Measurements from ENCODE around the gene HTR1B.

HTR1B gene

GRCh38 chr6:77455271-77455670 lies 8.0 kb downstream of the HTR1B start:
- DNase-seq (ENCODE audit: low spot score), result no peak

GRCh38 chr6:77454386-77454785 lies 8.9 kb downstream of the HTR1B start:
- no peak for DNase-seq (ENCODE audit: low spot score)

- DNase-seq (ENCODE audit: low spot score), result no peak
Measured at GRCh38 chr6:77451466-77451865, 11.8 kb downstream of the HTR1B start.

- no peak for DNase-seq (ENCODE audit: low spot score)
Measured at GRCh38 chr6:77450924-77451323, 12.4 kb downstream of the HTR1B start.

GRCh38 chr6:77448546-77448945 lies 14.7 kb downstream of the HTR1B start:
- no peak for DNase-seq (ENCODE audit: low spot score)

GRCh38 chr6:77447254-77447653 lies 16.0 kb downstream of the HTR1B start:
- no peak for DNase-seq (ENCODE audit: low spot score)

- no peak for DNase-seq (ENCODE audit: low spot score)
Measured at GRCh38 chr6:77446249-77446648, 17.0 kb downstream of the HTR1B start.

GRCh38 chr6:77445214-77445613 lies 18.1 kb downstream of the HTR1B start:
- DNase-seq (ENCODE audit: low spot score), result no peak

- no peak for DNase-seq (ENCODE audit: low spot score)
Measured at GRCh38 chr6:77440206-77440976, 22.9 kb downstream of the HTR1B start.

GRCh38 chr6:77433888-77434287 lies 29.4 kb downstream of the HTR1B start:
- DNase-seq (ENCODE audit: low spot score), result no peak

- DNase-seq (ENCODE audit: low spot score), result no peak
Measured at GRCh38 chr6:77430504-77430903, 32.8 kb downstream of the HTR1B start.

- no peak for DNase-seq (ENCODE audit: low spot score)
Measured at GRCh38 chr6:77425671-77426070, 37.6 kb downstream of the HTR1B start.

GRCh38 chr6:77425216-77425615 lies 38.1 kb downstream of the HTR1B start:
- DNase-seq (ENCODE audit: low spot score), result no peak

- DNase-seq (ENCODE audit: low spot score), result no peak
Measured at GRCh38 chr6:77424761-77425160, 38.5 kb downstream of the HTR1B start.

GRCh38 chr6:77416839-77417238 lies 46.5 kb downstream of the HTR1B start:
- DNase-seq (ENCODE audit: low spot score), result no peak

- DNase-seq (ENCODE audit: low spot score), result no peak
Measured at GRCh38 chr6:77415706-77416105, 47.6 kb downstream of the HTR1B start.
